Suppressor macrophage (primary cell): ENCODE data around the gene SPATA16.
"Not testable (repeated sequence)": the region's sequence is repeated elsewhere in the genome, so short reads cannot be mapped to it uniquely, and the experiment has no call there.

Experiments
- DNase-seq, 4 experiments: peaks; one replicate each; pipeline ENCODE4 v3.0.0-alpha.2; 2020 to 2022

SPATA16 gene

DNA sequence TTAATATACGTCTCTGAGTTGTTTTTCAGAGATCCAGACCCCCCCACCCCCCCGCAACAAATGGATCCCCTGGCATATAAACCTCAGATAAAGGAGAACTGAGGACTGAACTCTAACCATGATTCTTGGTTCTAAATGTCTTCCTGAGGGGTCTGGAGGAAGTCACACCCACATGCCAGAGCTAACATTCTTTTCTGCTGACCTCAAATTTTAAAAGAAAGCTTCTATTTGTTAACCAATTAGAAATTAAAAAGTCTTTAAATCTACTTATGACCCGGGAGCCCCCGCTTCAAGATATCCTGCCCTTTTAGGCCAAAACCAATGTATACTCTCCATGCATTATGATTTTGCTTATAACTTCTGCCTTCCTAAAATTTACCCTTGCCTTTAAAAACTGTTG, 202.2 kb downstream of the SPATA16 start:
- DNase-seq, result no peak

DNA sequence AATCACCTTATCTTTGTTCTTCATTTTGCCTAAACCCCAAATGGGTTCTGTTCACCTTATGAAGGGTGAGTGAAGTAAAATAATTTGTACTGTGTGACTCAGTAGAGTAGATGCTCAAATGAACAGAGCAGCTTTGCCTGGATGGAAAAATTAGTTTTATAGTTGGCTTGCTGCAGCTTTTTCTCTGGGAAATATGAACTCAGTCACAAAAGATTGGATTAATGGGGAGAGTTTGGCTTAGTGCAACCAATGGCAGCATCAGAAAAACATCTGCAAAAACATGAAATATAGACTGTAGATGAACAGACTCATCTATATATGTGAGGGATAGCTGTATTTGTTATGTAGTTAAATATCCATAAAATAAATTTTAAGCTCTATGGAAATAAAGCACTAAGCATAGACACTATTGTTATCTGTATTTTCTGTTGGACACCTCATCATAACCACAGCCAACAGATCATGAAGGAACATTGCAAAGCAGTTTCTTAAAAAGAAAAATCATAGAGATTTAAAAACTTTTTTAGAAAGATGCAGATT, 209.2 kb downstream of the SPATA16 start:
- no peak for DNase-seq

DNA sequence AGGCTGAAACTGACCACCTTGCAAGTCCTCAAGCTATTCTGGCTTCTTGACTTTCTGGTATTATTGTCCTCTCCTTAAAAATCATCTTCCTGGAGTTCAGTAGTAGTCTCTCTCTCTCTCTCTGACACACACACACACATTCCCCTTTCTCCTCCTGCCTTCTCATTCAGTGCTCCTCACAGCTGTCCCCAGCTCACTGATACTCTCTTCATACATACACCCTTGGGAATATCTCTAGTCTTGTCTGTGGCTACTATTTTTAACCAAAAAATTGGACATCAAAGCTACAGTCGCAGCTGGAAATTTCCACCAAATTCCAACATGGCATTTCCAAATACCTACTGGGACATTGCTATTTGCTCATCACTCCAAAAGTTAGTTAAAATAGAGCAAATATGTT, 211.6 kb downstream of the SPATA16 start:
- DNase-seq, result no peak

DNA sequence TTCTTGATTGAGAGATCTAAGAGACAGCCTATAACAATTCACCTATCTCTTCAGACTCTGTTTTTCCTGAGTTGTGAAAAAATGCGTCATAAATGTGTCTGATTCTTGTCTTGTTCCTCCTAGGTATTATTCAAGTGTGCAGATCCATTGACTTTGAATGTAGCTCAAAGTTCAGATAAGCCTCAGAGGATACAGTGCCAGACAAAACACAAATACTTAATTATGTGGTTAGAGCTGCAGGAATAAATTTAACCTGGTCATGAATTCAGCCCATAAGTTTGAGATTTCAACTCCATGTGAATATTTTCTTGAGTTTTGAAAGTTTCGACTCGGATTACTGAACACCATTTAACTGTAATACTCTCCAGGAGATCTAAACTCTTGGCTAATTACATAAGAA, 216.5 kb downstream of the SPATA16 start:
- DNase-seq, result no peak

DNA sequence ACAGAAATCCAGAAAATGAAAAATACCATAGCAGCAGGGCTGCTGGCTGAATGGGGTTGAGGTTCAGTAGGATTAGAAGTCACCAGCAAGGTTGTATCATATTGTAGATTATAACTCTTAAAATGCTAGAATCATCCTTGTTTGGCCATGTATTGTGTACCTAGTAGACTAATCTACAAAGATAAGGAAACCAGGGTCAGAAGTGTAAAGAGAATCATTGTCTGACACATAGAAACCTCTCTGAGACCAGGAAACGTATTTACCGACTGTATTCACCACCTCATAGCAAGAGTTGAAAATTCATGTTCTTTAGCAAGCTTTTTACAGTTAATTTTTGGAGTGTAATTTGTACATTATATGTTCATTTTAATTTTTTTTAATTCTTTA, 221.7 kb downstream of the SPATA16 start:
- DNase-seq, result no peak

DNA sequence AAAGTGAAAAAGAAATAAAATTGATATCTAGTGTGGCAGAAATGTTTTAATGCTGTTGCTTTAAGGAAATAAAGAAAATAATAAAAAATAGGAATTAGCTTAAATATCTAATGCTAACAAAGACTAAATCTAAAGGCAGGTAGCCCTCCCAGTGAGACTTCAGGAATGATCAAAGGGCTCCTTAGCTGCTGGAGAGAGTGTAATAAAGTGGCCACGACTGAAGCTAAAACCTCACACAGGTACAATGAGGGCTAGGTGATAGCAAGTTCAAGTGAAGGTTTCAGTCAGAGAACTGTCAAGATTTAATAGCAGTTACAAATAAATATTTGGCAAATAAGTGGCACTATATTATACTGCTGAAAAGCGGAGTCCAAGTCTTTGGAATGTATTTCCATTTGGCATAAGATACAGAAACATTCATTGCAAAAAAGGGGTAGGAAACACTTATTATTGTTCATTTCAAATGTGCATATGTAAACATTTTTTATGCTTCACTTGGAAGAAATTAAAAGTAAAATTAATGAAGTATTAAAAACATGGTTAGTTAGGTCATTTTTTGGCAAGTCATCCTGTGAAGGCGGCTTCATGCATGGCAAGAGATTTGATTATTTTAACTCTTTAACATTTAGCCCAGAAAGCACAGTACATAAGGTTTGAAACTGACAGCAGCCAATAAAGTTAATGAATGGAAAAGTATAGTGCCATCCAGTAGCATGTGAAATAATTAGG, 222.3 kb downstream of the SPATA16 start:
- DNase-seq, result no peak

DNA sequence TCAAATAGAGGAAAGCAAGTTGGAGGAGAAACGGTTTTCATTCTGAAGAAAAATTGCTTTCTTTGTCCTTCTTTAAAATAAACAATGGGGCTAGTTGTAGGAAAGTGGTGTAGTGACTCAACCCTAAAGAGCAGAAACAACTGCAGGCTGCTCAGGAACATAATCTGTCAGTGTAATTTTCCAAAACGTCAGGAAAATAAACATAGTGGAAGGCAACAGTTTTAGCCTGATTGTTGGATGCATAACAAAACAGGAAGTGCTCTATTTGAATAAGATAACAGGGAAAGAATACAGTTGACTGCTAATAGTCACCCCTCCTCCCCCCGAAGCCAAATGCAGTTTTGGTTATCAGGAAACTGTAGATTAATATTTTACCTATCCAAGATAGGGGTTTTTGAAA, 222.9 kb downstream of the SPATA16 start:
- DNase-seq, result no peak

DNA sequence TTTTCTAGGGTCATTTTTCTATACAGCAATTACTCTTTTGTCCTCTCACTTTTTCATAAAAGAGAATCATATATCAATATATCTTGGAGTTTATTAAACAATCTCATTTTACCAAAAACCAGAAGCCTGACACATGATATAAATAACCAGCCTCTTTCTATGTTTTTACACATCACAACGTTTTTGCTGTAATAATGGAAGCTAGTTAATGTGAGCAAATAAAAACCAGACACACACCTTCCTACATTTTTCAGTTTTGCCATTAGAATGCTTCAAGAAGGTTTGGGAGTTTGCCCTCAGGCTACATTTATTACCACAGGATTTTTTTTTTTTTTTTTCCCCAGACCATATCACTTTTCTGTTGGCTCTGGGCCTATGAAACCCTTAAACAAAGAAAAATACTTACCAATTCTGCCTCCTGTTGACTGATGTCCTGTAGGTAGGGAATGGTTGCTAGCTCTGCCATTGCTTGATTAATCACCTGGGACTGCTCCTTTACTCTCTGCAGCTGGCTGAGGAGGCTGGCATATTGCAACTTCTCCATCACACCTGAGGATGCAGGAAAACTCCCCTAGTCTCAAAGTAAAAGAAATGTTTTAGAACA, 225.0 kb downstream of the SPATA16 start:
- DNase-seq, result no peak

DNA sequence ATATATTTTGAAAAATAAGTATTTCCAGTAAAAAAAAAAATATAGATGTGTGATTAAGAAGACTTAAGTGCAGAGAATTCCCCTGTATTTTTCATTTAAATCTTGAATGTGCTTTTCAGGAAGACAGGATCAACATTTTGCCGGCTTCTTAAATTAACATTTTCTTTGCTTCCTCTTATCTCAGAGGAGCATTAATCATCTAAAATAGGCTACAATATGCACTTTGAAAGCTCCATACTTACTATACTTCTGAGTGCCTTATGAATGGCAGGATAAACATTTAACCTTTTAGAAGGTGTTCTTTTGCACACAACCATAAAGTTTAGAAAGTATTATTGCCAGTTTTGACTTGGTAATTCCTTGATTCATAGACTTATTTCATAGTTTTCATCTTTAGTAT, 226.2 kb downstream of the SPATA16 start:
- peak in 1 of 4 experiments; percentile 1 for DNase-seq

DNA sequence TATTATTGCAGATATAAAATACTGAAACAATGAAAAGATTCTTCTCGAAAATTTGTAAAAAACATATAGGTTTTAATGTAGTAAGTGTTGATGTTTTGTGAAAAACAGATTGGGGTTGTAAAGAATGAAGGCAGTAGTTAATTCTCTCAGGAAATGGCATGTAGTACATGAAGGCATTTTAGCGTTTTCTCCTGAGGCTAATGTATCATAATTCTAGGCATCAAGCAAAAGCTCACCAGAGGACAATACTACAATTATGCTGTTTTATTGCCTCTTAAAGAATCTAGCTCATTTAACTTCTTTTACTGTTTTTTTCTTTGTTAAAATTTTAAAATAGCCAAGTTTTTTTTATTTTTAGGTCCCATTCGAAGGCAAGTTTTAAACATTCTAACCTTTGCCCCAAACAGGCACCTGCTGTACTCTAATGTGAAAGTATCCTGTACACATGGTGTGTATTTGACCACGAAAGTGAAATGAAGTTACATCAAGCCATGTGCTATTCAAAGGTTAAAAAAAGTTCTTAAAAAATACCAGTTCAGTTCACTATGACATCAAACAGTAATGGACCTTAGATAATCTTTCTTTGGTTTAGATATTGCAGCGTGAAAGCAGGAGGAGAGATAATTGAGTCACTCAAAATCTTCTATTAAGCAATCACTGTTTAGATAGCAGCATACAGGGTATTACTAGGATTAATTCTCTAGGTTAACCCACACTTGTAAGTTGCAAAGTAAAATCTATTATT, 227.0 kb downstream of the SPATA16 start:
- no peak for DNase-seq

DNA sequence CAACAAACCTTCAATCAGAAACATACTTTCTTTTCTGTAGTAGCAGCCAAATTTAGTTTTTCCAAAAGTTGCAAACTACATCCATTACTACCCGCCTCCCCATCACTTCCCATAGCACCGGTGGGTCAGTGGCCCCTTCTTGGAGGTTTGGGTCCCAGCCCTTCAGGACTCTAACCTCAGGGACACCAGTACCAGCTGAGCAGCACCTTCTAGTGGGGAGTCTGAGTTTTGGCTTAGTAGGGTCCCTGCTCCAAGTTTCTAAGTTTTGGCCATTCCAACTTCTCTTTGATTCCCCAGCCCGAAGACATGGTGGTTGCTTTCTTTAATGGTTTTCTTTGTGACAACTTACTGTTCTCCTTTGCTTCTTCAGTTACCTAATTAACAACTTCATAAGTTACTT, 229.9 kb downstream of the SPATA16 start:
- DNase-seq, result no peak

DNA sequence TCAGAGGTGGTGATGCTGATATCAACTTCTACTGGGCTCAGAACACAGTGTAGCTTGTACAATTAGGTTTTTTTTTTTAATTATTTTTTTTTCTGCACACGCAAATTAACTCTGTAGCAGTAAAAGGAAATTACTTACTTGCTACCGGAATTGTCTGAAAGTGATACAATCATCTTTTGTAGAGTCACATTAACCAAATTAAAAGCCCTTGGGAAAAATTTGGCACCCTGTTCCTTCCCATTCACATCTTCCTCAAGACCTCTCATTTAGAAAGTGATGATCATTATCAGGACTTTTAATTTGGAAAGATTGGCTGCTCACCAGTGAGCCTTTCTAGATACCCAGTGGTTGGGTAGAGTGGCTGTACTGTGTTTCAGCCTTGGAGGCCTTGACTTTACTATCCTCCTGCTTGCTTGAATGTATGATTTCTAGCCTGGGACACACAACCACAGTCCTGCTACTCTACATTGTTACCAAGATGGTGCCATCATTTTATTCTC, 232.2 kb downstream of the SPATA16 start:
- no peak for DNase-seq

DNA sequence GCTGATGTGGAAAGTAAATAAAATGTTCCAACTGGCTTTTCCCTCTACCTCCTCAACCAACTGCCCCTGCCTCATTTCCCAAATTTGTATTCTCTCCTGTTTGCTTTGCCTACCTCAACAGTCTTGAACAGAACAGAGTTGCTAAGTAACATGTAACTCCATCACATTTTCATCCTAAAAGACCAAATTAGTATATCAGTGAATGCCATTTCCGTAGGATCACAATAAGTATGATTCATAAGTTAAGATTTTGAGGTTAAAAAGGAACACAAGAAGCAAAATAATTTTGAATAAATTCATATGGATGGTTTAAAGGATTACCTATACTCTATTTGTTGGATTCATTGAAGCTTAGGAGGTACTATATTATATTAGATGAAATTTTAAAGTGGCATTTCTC, 235.6 kb downstream of the SPATA16 start:
- DNase-seq, result no peak

DNA sequence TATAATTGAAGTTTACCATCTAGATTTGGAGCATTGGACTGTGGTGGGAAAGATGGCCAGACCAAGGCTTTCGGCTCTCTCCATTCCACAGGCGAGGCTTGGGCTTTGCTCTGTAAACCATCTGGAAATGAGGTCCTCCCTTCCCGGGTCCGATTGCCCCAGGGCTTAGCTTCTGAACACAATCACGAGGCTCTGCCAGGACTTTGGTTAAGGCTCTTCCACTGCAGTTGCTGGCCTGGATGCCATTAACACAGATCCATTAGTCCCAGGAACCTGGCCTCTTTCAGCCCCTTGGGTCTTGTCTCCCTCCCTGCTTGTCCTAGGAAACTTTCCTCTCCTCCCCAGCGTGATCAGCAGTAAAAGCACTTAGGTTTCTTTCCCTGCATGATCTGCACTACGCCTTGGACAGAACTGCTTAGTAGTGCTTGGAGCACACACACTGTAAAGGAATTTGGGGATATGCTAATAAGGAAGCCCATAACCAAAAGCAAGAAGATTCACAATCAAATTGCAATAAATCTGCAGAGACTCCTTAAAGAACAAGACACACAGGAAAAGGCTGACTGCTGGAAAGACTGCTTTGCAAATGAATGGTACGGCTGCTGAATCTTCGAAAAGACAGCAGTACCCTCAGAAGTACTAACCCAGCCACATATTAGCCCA, 236.2 kb downstream of the SPATA16 start:
- DNase-seq, result no peak

DNA sequence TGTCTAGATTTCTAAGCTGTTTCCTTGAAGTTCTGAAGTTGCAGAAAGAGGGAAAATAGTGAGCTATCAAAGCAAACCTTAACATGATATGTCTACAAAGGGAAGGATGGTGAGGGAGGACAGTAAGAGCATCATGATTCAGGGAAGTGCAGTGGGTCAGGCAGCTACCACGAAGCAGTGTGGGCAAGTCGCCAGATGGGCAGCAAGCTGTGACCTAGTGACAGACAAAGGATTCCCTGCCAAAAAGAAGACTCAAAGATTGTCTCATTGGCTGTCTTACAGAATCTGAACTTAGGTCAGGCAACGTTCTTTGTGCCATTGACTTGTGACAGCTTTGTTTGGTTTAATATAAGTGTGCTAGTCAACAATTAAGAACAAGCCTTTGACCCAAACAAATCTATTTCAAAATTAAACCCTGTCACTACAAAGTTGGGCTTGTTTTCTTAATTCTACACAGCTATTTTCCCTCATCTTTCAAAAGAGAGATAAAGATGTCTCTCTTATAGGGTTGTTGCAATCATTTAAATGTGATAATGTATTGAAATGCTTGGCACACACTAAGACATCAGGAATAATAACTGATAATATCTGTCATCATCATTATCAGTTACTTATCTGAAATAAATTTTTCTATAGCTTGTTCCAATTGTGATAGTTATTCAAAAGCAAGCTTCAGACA, 237.3 kb downstream of the SPATA16 start:
- DNase-seq, result no peak

DNA sequence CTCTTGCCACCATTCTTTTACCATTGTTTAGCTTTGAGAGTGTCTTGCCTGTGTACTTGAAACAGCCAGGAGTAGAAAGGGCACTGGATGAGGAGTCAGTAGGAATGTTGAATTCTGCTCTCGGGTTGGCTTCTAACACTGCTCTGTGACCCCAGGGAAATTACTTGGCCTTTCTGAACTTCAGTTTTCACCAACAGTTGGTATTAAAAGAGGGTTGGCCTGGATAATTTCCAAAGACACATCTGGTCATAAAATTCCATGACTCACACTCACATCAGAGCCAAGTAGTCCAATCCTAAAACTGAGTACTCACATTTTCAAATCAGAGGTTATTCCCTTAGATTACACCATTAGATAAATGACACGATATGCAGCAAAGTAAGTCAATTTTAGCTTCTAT, 248.9 kb downstream of the SPATA16 start:
- DNase-seq, result no peak

DNA sequence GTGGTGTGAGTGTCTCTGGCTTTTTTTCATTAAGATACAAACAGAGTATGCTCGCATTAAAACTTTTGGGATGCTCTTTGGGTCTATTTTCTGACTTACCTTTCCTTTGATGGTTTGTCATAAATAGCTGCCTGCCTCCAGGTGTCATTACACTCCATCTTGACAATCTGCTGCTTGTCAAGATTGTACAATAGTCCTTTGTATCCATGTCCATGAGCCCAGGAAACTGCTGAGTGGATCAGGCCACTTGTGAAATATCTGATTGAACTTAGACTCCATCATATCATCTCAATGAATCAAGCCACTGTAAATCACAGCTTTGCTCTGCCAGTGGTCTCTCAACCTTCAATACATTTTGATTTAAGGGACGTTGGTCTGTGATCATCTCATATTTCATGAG, 255.3 kb downstream of the SPATA16 start:
- DNase-seq, result no peak

DNA sequence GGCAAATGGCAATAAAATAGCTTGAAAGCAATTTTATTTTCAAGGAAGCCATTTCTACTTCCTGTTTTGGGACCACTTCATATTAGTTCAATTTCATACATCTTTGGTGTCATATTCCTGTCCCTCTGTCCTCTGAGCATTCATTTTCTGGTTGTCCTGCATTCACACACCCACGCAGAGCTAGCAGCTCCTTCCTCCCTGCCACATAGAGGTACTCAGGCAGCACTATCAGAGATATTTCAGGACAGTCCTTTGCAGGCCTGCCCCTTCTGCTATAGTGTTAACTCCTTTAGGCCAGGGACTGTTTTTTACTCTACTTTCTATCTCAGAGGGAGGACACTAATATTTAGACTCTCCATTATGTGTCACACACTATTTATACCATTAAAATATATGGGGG, 258.5 kb downstream of the SPATA16 start:
- no peak for DNase-seq

DNA sequence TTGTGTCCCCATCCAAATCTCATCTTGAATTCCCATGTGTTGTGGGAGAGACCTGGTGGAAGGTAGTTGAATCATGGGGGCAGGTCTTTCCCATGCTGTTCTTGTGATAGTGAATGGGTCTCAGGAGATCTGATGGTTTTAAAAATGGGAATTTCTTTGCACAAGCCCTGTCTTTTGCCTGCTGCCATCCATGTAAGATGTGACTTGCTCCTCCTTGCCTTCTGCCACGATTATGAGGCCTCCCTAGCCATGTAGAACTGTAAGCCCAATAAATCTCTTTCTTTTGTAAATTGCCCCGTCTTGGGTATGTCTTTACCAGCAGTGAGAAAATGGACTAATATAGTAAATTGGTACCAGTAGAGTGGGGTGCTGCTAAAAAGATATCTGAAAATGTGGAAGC, 261.7 kb downstream of the SPATA16 start:
- DNase-seq, result not testable (repeated sequence)

DNA sequence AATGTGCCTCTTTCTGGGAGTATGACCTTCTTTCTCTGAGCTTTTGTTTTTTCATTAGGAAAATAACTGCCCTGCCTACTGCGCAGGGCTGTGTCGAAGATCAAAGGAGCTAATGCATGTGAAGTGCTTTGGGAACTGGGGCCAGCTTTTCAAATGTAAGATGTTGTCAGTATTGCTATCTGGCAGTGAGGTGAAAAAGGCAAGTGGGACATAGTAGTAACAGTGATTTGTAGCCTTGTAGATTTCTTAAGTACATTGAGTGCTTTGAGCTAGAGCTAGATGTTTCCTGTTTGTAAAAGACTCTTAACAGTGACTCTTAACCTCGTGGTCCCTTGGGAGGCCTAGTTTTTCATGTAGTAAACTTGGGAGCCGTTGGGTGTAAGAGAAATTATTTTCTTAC, 264.0 kb downstream of the SPATA16 start:
- DNase-seq, result no peak

DNA sequence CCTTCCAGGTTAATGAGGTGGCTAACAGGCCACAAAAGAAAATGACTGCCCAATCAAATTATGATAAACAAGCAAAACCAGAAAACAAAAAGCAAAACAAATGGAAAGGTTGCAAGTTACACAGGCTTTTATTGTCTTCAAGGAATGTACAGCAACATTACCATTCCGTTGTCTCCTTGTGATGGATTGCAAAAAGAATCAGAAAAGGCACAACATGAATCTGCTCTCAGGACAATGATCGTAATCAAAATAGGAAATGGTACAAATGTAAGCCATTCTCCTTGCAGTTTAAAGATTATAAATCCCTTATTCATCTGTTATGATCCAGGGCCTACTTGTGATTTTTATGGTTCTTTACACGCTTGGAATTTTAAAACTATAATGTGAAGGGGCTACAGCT, 264.7 kb downstream of the SPATA16 start:
- no peak for DNase-seq

DNA sequence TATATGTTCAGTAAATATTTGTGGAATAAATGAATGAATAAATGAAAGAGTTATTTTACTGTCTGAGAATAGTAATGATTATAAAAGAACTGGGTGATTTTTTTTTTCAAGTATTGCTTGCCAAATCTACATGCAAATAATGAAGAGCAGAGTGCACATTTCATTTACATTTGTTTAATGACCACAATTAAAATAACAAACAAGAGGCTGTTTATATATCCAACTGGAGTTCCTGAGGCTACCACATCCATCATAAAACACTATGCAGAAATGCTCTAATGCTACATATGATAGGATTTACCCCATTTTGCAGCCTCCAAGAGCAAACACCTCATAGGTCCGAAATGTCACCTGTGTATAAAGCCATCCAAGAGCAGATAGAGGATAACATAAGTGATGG, 266.0 kb downstream of the SPATA16 start:
- no peak for DNase-seq
